IMR-90 (cell line): ENCODE data around the gene TRAPPC2L. TPM values are rescaled to one million over a fixed set of nuclear protein-coding genes. Genes with fewer than 3 reads are reported as not detected.

Experiments
- ATAC-seq: fragments of 200-7000 bp; cut with Tn5 transposase; 2 replicates; pipeline ENCODE4 v1.9.1; 2020; ENCODE audit warnings: low read depth, mild to moderate bottlenecking, moderate library complexity
- BruUV-seq: library from RNA; stranded (reverse); fragments of 400-500 nt; replicated peaks from 2 replicates; lab custom pipeline; 2021; lab: Mats Ljungman, UMichigan
- CTCF ChIA-PET: fragments of 300-600 bp; formaldehyde crosslinking; extraction: SDS; loops from one replicate; lab custom pipeline; 2021; ENCODE audit warnings: antibody characterized with exemption; lab: Yijun Ruan, JAX
- POLR2A ChIA-PET: fragments of 300-600 bp; sonication (Branson Sonifier 250); formaldehyde crosslinking; loops from one replicate; lab custom pipeline; 2022; ENCODE audit warnings: antibody characterized with exemption; ENCODE audit not compliant: unreplicated experiment; lab: Charles Lee
- DNase-seq: peaks from one replicate; pipeline ENCODE4 v3.0.0; 2013
- H2AFZ ChIP-seq: replicated peaks from 2 replicates; pipeline ENCODE3; 2013; ENCODE audit warnings: low read length, mild to moderate bottlenecking; ENCODE audit not compliant: poor library complexity
- H2AK5ac ChIP-seq: 2 replicates; pipeline ENCODE4 v1.6.1; 2013; ENCODE audit warnings: low read depth, low read length, inconsistent platforms
- H2AK9ac ChIP-seq: replicated peaks from 2 replicates; pipeline ENCODE3; 2013; ENCODE audit warnings: mild to moderate bottlenecking, low read depth, low read length, moderate library complexity; ENCODE audit not compliant: poor library complexity
- H2BK120ac ChIP-seq: 2 replicates; pipeline ENCODE4 v1.6.1; 2013; ENCODE audit warnings: low read depth, low read length, inconsistent platforms
- H2BK15ac ChIP-seq: 3 replicates; pipeline ENCODE4 v1.6.1; 2013; ENCODE audit warnings: low read depth, low read length, inconsistent platforms
- H2BK20ac ChIP-seq: 2 replicates; pipeline ENCODE4 v1.6.1; 2013; ENCODE audit warnings: low read depth, mild to moderate bottlenecking, inconsistent platforms, low read length, moderate library complexity
- H2BK5ac ChIP-seq: 2 replicates; pipeline ENCODE4 v1.6.1; 2013; ENCODE audit warnings: mild to moderate bottlenecking, low read depth, low read length, inconsistent platforms; ENCODE audit not compliant: poor library complexity, severe bottlenecking
- H3K14ac ChIP-seq: replicated peaks from 2 replicates; pipeline ENCODE4 v1.6.1; 2013; ENCODE audit warnings: low read depth, low read length, inconsistent platforms
- H3K18ac ChIP-seq: 2 replicates; pipeline ENCODE4 v1.6.1; 2013; ENCODE audit warnings: low read depth, low read length, control low read depth
- H3K23ac ChIP-seq: 2 replicates; pipeline ENCODE4 v1.6.1; 2013; ENCODE audit warnings: low read depth, low read length, inconsistent platforms
- H3K27ac ChIP-seq: 2 replicates; pipeline ENCODE4 v1.5.1; 2013; ENCODE audit warnings: mild to moderate bottlenecking, control low read depth, low read length; ENCODE audit not compliant: insufficient read depth
- H3K27me3 ChIP-seq: 2 replicates; pipeline ENCODE4 v1.6.1; 2013; ENCODE audit warnings: low read length; ENCODE audit not compliant: control insufficient read depth, insufficient read depth
- H3K36me3 ChIP-seq: 2 replicates; pipeline ENCODE4 v1.6.1; 2013; ENCODE audit warnings: low read length, mixed read lengths; ENCODE audit not compliant: control insufficient read depth, insufficient read depth
- H3K4ac ChIP-seq: 2 replicates; pipeline ENCODE4 v1.6.1; 2013; ENCODE audit warnings: low read depth, low read length, inconsistent platforms
- H3K4me1 ChIP-seq: 2 replicates; pipeline ENCODE4 v1.6.1; 2013; ENCODE audit warnings: low read length, mixed read lengths; ENCODE audit not compliant: control insufficient read depth, insufficient read depth
- H3K4me2 ChIP-seq: 2 replicates; pipeline ENCODE4 v1.6.1; 2013; ENCODE audit warnings: low read depth, mild to moderate bottlenecking, control low read depth, low read length, moderate library complexity
- H3K4me3 ChIP-seq: 2 replicates; pipeline ENCODE4 v1.5.1; 2013; ENCODE audit warnings: low read depth, mild to moderate bottlenecking, control low read depth, low read length, moderate library complexity; ENCODE audit not compliant: insufficient read depth
- H3K56ac ChIP-seq: 2 replicates; pipeline ENCODE4 v1.6.1; 2013; ENCODE audit warnings: low read length, inconsistent platforms; ENCODE audit not compliant: insufficient read depth; ENCODE audit errors: extremely low read depth
- H3K79me1 ChIP-seq, 2 experiments: 2 replicates each; pipeline ENCODE4 v1.6.1; 2013; ENCODE audit warnings: low read length in 2 of 2, inconsistent platforms in 1 of 2, low read depth in 1 of 2
- H3K9ac ChIP-seq: 2 replicates; pipeline ENCODE4 v1.6.1; 2013; ENCODE audit warnings: low read depth, low read length, control low read depth
- H3K9me1 ChIP-seq: 2 replicates; pipeline ENCODE4 v1.6.1; 2013; ENCODE audit warnings: low read length, inconsistent platforms; ENCODE audit not compliant: insufficient read depth
- H3K9me3 ChIP-seq: 2 replicates; pipeline ENCODE4 v1.6.1; 2013; ENCODE audit warnings: low read length; ENCODE audit not compliant: control insufficient read depth, insufficient read depth
- H4K20me1 ChIP-seq: 2 replicates; pipeline ENCODE4 v1.6.1; 2013; ENCODE audit warnings: low read length, inconsistent platforms; ENCODE audit not compliant: insufficient read depth
- H4K5ac ChIP-seq: 2 replicates; pipeline ENCODE4 v1.6.1; 2013; ENCODE audit warnings: mild to moderate bottlenecking, low read depth, low read length, control low read depth
- H4K8ac ChIP-seq, 2 experiments: 2 replicates each; pipeline ENCODE4 v1.6.1; 2013; ENCODE audit warnings: low read depth in 2 of 2, low read length in 2 of 2, control low read depth in 1 of 2, inconsistent platforms in 1 of 2
- H4K91ac ChIP-seq: 2 replicates; pipeline ENCODE4 v1.6.1; 2013; ENCODE audit warnings: low read depth, low read length, inconsistent platforms; ENCODE audit not compliant: insufficient read depth
- CHD1 ChIP-seq: IDR thresholded peaks from 2 replicates; pipeline ENCODE4 v1.6.1; 2012; ENCODE audit warnings: low read depth, low read length, improper control_type of control experiment
- CTCF ChIP-seq: conservative IDR thresholded peaks from 2 replicates; pipeline ENCODE4 v1.5.1; 2012; ENCODE audit warnings: mild to moderate bottlenecking, low read depth, low read length, improper control_type of control experiment
- FOS ChIP-seq: fragments of 150-350 bp; IDR thresholded peaks from 2 replicates; pipeline ENCODE4 v1.6.1; 2016; ENCODE audit warnings: low read depth, low read length
- MXI1 ChIP-seq: IDR thresholded peaks from 2 replicates; pipeline ENCODE4 v1.6.1; 2012; ENCODE audit warnings: low read depth, mild to moderate bottlenecking, low read length, moderate library complexity, borderline replicate concordance
- NFE2L2 ChIP-seq: fragments of 150-350 bp; IDR thresholded peaks from 2 replicates; pipeline ENCODE4 v1.6.1; 2016; ENCODE audit warnings: low read depth, mild to moderate bottlenecking, low read length
- RCOR1 ChIP-seq: IDR thresholded peaks from 2 replicates; pipeline ENCODE4 v1.6.1; 2012; ENCODE audit warnings: mild to moderate bottlenecking, low read length, improper control_type of control experiment; ENCODE audit not compliant: insufficient replicate concordance
- RFX5 ChIP-seq: IDR thresholded peaks from 2 replicates; pipeline ENCODE4 v1.8.0; 2012; ENCODE audit warnings: low read depth, mild to moderate bottlenecking, low read length, moderate library complexity
- SMC3 ChIP-seq: fragments of 150-350 bp; IDR thresholded peaks from 2 replicates; pipeline ENCODE4 v1.6.1; 2016; ENCODE audit warnings: low read depth, mild to moderate bottlenecking, antibody characterized with exemption, low read length, moderate library complexity
- WGBS, 2 experiments: methylation state at CpG; one replicate each; pipeline versions ENCODE4 v1.1.5 to v1.1.7; 2013; ENCODE audit warnings: missing lambda C conversion rate in 2 of 2; ENCODE audit not compliant: insufficient read length in 1 of 2; ENCODE audit errors: extremely low coverage in 2 of 2; 5-methylcytosine and 5-hydroxymethylcytosine counted together
- dilution Hi-C: fragments of 300-500 bp; cut with HindIII; formaldehyde crosslinking; loops from one replicate; pipeline ENCODE4 v1.14.3; 2018; ENCODE audit warnings: low sequenced_read_pairs; ENCODE audit not compliant: unreplicated experiment
- in situ Hi-C: fragments of 300-500 bp; cut with MboI; formaldehyde crosslinking; loops from 3 replicates; pipeline ENCODE4 v1.14.3; 2019; ENCODE audit warnings: low sequenced_read_pairs, inconsistent platforms, mixed read lengths
- intact Hi-C: fragments of 100-400 bp; cut with micrococcal nuclease; formaldehyde crosslinking; loops from 2 replicates; pipeline ENCODE4 v1.10.0; 2022
- polyA plus RNA-seq, 3 experiments: library from polyadenylated mRNA; depleted of rRNA; stranded (reverse); fragments of >200 nt; gene quantifications; 2 replicates each; pipeline ENCODE4 v1.2.3, GENCODE V29; 2012; ENCODE audit warnings: low replicate concordance in 1 of 3
- total RNA-seq: library from RNA; depleted of rRNA; stranded (reverse); fragments of >200 nt; gene quantifications from 2 replicates; pipeline ENCODE4 v1.2.3, GENCODE V29; 2012
- TF ChIP-seq, protein P1 (sequence below): fragments of 150-350 bp; IDR thresholded peaks from 2 replicates; pipeline ENCODE4 v1.6.1; 2016; ENCODE audit warnings: low read depth, mild to moderate bottlenecking, low read length, moderate library complexity, borderline replicate concordance
- TF ChIP-seq, protein P2 (sequence below): fragments of 150-350 bp; IDR thresholded peaks from 2 replicates; pipeline ENCODE4 v1.6.1; 2017; ENCODE audit warnings: mild to moderate bottlenecking, antibody characterized with exemption, low read length, low read depth

Gene TRAPPC2L
- total and polyA plus RNA-seq, 2 of the 4 experiments (the other 2 are of a cell fraction), result 102 to 109 TPM

DNA sequence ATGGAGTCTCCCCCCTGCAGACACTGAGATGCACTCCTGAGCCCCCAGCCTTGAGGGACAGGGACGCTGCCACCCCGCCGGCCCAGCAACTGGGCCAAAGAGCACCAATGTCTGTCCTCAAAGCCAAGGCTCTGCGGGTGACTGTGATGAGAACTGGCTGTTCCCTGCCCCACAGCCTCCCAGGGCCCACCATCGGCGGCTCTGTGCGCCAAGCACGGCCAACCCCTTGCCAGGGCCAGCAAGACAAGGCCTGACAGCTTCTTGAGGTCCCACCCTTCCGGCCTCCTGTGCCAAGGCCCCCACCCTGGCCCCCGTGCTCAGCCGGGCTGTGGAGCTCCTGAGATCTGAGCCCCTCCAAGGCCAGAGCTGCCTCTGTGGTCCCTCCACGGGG, 43.7 kb downstream of the TRAPPC2L start:
- no peak overlapping the region for H4K5ac ChIP-seq
- dilution Hi-C loops, result no loop called here
- no TSS peak for BruUV-seq
- ChIA-PET POLR2A (no interaction called here), CTCF (no interaction called here)
- no peaks in the 10 kb centered on the region for H3K9me1 ChIP-seq
- H3K56ac ChIP-seq, result no peak overlapping the region
- H3K23ac ChIP-seq, result no peak overlapping the region
- H2BK20ac ChIP-seq, result no peak overlapping the region
- H3K4me3 ChIP-seq, result no peak overlapping the region
- no peak overlapping the region for H3K27ac ChIP-seq
- intact Hi-C loops, result no loop called here
- H3K9me3 ChIP-seq, result no peaks in the 10 kb centered on the region
- no peak overlapping the region for H2BK5ac ChIP-seq
- ATAC-seq (no peak), DNase-seq (no peak)
- no peak overlapping the region for H2AK5ac ChIP-seq
- no peak overlapping the region for H4K8ac ChIP-seq
- no peak overlapping the region for H3K4me2 ChIP-seq
- TF ChIP-seq CTCF, result no peak
- TF ChIP-seq RCOR1, result no peak
- TF ChIP-seq RFX5, result no peak
- TF ChIP-seq, protein P1, sequence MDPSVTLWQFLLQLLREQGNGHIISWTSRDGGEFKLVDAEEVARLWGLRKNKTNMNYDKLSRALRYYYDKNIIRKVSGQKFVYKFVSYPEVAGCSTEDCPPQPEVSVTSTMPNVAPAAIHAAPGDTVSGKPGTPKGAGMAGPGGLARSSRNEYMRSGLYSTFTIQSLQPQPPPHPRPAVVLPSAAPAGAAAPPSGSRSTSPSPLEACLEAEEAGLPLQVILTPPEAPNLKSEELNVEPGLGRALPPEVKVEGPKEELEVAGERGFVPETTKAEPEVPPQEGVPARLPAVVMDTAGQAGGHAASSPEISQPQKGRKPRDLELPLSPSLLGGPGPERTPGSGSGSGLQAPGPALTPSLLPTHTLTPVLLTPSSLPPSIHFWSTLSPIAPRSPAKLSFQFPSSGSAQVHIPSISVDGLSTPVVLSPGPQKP, result no peak
- TF ChIP-seq CHD1, result no peak
- no peak for TF ChIP-seq NFE2L2
- TF ChIP-seq SMC3, result no peak
- no peak for TF ChIP-seq FOS
- no peak for TF ChIP-seq MXI1
- TF ChIP-seq, protein P2, sequence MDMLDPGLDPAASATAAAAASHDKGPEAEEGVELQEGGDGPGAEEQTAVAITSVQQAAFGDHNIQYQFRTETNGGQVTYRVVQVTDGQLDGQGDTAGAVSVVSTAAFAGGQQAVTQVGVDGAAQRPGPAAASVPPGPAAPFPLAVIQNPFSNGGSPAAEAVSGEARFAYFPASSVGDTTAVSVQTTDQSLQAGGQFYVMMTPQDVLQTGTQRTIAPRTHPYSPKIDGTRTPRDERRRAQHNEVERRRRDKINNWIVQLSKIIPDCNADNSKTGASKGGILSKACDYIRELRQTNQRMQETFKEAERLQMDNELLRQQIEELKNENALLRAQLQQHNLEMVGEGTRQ, result no peak
- WGBS, 2 experiments, result 27% methylated on average over 11 of the region's 12 CpGs; no CpG with 5 or more reads in 1 of the 2 experiments
- H3K4me1 ChIP-seq, result no peaks in the 10 kb centered on the region
- no peak overlapping the region for H2BK120ac ChIP-seq
- H3K79me1 ChIP-seq, result no peaks in the 10 kb centered on the region
- in situ Hi-C loops, result no loop called here
- no peak overlapping the region for H3K14ac ChIP-seq
- H3K4ac ChIP-seq, result no peak overlapping the region
- peaks cover 23% of the 10 kb centered on the region; the same call in 1 of the 2 replicates for H3K27me3 ChIP-seq
- H4K20me1 ChIP-seq, result no peaks in the 10 kb centered on the region
- H2AFZ ChIP-seq, result no peak overlapping the region
- no peaks in the 10 kb centered on the region for H3K36me3 ChIP-seq
- H3K18ac ChIP-seq, result no peak overlapping the region
- no peak overlapping the region for H4K91ac ChIP-seq
- no peak overlapping the region for H3K9ac ChIP-seq
- no peak overlapping the region for H2AK9ac ChIP-seq
- H2BK15ac ChIP-seq, result no peak overlapping the region
